ENCODE data around the gene SP4.
A peak's percentile ranks its signal among the peaks of the same experiment; 100 is the strongest.

GRCh38 chr7:21526007-21526406, 98.1 kb downstream of the SP4 start:
- TF ChIP-seq CTCF (IDR thresholded peaks at IDR 0.05): peak in 1 of 6 experiments; percentile 8
- TF ChIP-seq POLR2A (IDR thresholded peaks at IDR 0.05): no peak
